OCI-M2 (cell line): ENCODE results near the gene LMF1.
"Not testable (repeated sequence)": the region's sequence is repeated elsewhere in the genome, so short reads cannot be mapped to it uniquely, and the experiment has no call there.

ENCODE experiments used
- DNase-seq: peaks from one replicate; lab custom pipeline; 2025; ENCODE audit not compliant: unreplicated experiment; lab: John Stamatoyannopoulos, UW

Gene LMF1

GRCh38 chr16:897701-898100 is 73.1 kb downstream of the LMF1 start:
- no peak for DNase-seq

DNA sequence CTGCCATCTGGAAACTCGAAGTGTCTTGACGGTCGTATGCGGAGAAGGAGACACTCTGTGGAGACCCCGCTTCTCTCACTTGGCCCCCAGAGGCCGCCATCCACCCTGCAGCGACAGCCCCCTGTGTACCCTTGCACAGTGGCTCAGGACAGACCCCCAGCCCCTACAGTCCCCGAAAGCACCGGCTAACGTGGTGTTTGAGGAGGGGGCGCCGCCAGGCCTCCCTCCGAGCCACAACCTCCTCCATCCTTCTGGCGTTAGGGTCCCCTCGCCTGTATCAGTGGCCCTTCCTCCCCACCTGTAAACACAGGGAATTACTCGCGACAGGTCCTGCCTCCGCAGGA is 73.6 kb downstream of the LMF1 start:
- no peak for DNase-seq

- no peak for DNase-seq
Observed at GRCh38 chr16:896261-897199, 74.3 kb downstream of the LMF1 start.

DNA sequence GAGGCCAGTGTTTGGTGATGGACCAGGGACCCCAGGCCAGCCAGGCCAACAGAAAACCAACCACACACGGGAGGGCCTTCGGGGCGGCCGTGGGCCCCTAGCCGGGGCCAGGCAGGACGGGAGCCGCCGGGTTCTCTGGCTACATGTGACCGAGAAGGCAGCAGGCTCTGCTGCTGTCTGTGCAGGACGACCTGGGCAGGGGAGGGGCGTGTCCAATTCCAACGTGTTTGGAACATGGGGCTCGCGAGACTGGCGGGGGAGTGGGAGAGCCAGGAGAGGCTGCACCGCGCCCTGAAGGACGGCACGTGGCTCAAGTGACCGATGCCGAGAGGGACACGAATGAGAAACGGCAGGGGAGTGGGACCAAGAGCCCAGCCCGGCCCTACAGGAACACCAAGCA is 75.4 kb downstream of the LMF1 start:
- DNase-seq: no peak

DNA sequence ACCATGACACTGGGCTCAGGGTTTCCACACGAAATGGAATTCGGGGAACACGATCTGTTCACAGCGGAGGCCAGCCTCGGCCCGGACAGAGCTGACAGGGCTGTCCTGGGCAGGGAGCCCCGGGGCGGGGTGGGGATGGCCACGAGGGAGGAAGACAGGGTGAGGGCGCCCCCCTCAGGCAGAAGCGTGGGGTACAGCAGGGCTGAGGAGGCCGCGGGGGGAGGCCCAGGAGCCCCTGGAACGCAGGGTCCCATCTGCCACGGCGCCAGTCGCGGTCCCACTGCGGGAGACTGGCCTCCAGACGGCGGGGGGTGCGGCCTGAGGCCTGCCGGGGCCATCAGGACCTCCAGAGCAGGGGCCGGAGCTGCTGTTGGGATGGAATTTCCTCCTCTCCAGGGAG is 75.9 kb downstream of the LMF1 start:
- DNase-seq: no peak

- DNase-seq: no peak
Observed at GRCh38 chr16:894136-894535, 76.6 kb downstream of the LMF1 start.

- no peak for DNase-seq
Observed at GRCh38 chr16:893360-893759, 77.4 kb downstream of the LMF1 start.

DNA sequence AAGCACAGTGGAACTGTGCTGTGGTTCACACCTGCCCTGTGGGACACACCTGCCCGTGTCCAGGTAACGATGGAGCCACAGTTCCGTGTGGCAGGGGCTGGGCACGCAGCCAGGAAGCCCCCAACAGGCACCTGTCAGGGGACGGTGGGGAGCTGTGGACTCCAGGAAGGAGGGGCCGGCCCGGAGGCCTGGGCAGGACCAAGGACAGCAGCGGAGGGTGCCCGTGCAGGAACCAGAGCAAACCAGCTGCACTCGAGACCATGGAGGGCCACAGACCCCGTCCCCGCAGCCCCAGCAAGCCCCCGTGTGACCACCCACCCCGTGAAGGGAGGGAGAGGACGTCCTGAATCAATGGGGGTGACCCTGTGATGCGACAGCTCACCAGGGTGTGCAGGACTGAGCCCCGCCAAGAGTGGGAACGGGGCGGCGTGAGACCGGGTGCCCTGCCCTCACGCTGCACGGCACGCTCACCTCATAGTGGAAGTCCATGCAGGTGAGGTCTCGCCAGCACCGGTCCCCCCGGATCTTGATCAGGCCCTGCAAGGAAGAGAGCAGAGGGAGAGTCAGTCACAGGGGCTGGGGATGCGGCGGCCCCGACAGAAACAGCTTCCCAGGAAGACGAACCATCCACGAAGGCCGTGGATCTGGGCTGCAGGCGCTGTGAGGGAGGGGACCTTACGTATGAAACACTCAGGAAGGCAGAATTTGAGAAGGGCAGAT is 78.1 kb downstream of the LMF1 start:
- DNase-seq: no peak

- DNase-seq: no peak
Observed at GRCh38 chr16:892006-892405, 78.8 kb downstream of the LMF1 start.

DNA sequence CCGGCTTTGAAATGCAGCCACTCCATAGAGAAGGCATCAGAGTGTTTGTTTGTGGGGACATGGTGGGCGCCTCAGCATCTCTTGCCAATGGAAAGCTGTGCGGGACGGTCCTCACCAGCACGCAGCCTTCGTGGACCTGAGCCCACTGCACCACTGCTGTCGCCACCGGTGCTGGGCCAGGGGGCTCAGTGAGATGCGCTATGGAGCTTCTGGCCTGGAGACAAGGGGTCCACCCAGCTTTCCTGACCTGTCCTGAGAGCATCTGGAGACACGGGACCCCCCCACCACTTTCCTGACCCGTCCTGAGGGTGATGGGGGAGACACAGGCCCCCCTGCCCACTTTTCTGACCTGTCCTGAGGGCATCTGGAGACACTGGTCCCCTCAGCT is 79.4 kb downstream of the LMF1 start:
- no peak for DNase-seq

DNA sequence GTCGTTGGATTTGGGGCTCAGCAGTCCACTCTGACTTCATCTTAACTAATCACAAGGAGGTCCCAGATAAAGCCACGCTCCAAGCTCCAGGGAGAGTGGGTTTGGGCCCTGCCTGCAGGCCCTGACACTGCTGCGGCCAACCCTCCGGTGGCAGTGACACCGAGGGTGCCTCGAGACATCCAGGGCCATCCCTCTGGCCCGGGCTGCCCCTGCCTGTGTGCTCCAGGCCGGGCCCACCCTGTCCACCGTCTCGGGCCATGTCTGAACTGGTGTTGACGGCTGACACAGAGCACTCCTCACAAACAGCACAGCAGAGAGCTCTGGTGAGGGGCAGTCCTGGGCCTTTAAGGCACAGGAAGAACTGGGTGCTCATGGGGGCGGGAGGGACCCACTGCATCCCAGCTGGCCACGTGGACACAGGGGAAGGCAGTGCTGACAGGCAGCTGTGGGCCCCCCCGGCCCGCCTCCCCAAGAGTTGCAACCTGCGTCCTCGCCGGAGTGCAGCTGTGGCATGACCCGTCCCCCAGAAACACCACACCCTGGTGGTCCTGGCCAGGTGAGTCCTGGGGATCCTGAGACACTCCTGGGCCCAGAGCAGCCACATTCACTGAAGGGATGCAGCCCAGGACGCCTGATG is 80.0 kb downstream of the LMF1 start:
- DNase-seq: no peak

- DNase-seq: no peak
Observed at GRCh38 chr16:890217-890616, 80.6 kb downstream of the LMF1 start.

DNA sequence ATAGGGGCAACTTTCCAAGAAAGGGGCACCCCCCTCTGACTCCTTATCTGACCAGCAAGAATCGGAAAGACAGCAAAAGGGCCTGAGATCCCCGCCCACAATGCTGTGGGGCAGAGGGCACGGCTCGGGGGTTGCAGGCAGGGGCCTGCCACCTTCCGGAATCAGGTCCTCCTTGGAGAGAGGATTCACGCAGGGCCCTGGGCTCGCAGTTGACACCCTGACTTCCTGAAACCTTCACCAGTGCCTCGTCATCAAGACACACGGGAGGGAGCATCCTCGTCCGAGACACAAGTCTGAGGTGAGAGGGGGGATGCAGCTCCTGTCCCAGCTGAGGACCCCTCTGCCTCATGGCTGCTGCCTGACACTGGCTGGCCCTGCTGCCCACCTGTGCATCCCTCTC is 81.2 kb downstream of the LMF1 start:
- DNase-seq: no peak

DNA sequence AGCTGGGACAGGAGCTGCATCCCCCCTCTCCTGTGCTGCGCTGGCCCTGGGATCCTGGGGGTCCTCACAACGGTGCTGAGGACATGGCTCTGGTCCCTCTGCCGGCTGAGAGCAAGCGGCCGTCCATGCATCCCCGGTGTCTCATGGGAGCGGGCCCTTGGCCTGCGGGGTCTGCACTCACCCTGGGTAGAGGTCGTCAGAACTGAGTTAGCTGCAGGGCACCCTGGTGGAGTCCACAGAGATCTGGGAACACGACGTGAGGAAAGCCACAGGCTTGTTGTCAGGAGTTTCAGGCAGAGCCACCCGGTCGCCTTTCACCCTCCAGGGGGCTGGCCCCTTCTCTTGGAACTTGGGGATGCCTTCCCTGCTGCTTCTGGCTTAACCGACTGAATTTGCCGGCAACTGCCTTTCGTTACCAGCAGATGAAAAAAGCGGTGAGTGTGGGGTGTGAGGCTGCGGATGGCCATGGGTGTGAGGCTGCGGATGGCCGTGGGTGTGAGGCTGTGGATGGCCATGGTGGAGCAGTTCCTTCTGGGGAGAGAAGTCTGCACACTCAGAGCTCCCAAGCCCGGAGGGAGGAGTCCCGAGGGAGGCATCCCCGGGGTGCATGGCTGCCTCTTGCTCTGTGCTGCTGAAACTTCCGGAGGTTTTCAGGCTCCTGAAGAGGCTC is 81.7 kb downstream of the LMF1 start:
- no peak for DNase-seq

- not testable (repeated sequence) for DNase-seq
Observed at GRCh38 chr16:888456-888855, 82.3 kb downstream of the LMF1 start.

DNA sequence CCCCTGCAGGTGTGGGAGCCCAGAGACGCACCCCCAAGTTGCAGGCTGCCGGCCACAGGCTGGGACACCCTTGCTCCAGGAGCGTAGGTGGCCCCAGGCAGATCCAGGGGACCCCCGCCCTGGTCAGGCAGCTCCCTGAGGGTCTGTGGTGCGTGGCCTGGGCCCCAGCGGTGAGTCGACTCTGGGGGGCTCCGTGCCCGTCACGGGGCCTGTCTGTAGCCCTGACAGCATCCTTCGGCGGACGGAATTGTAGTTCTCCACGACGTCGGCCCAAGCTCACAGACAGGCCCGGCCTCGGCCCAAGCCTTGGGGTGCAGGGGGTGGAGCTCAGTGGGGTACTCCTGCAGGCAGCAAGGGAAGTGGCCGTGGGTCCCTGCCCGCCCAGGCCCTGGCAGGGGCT is 82.9 kb downstream of the LMF1 start:
- no peak for DNase-seq

DNA sequence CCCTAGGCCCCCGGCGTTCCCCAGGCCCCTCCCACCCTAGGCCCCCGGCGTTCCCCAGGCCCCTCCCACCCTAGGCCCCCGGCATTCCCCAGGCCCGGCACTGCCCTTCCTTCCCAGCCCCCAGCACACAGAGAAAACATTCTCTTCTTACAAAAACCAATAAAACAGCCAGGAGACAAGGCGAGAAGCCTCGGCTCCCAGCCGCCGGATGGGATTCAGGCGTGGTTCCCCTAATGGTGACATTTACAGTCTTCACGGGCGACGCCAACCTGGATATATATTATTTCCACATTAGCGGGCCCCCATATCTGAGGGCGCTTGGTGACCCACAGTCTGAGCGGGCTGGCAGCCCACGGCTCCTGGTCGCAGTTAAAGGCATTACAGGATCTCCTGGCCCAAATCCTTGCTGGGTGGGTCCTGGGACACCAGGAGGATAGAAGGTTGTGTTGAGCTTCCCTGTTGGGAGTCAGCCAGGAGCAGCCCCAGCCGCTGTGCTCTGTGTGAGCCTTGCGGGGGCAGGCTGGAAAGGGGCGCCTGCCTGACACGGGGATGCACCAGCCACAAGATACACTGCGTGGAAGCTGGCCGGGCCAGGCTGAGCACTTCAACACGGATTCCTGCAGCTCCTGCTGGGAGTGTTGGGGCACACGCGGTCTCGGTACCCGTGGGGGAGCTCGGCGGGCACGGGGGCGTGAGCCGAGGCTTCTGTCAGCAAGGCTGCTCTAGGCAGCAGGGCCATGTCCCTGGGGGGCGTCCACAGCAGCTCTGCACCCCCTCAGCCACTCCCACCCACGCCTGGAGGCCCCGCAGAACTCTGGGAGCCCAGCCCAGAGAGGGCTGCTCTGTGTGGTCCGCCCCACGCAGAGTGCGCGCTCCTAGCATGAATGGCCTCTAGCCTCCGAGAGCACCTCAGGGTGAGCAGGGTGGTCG is 83.7 kb downstream of the LMF1 start:
- no peak for DNase-seq

GRCh38 chr16:886084-886543 is 84.7 kb downstream of the LMF1 start:
- DNase-seq: no peak

DNA sequence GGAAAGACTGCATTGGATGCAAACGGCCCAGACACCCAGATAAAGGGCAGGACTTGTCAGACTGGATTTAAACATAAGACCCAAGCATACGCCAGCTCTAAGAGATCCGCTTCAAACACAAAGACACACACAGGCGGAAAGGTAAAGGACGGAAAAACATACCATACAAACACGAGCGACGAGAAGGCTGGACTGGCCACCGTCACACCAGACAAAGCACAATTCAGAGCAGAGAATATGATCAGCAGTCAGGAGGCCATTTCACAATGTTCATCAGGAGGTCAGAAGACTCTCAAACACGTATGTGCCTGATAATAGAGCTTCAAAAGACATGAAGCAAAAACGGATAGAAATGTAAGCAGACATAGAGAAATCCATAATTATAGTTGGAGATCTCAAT is 85.4 kb downstream of the LMF1 start:
- DNase-seq: no peak

DNA sequence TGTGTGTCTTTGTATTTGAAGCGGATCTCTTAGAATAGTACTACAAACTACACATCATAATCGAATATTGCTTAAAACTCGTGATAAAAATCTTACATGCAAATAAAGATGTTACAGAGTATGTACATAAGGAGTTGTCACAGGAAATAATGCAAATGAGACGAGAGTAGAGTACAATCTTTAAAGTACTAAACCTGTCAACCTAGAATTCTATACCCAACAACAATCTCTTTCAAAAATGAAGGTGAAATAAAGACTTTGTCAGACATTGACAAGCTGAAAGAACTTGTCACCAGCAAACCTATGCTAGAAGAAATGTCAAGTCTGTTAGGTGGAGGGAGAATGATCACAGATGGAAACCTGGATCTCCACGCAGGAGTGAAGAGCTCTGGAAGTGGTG is 86.6 kb downstream of the LMF1 start:
- DNase-seq: no peak
